ENCODE measurements around the gene SUGCT. TPM values are rescaled to one million over a fixed set of nuclear protein-coding genes. Genes with fewer than 3 reads are reported as not detected.

SUGCT gene
- total and polyA plus RNA-seq, 8 donors = 0.87 to 8.0 (median 2.9) TPM; not detected in 1

DNA sequence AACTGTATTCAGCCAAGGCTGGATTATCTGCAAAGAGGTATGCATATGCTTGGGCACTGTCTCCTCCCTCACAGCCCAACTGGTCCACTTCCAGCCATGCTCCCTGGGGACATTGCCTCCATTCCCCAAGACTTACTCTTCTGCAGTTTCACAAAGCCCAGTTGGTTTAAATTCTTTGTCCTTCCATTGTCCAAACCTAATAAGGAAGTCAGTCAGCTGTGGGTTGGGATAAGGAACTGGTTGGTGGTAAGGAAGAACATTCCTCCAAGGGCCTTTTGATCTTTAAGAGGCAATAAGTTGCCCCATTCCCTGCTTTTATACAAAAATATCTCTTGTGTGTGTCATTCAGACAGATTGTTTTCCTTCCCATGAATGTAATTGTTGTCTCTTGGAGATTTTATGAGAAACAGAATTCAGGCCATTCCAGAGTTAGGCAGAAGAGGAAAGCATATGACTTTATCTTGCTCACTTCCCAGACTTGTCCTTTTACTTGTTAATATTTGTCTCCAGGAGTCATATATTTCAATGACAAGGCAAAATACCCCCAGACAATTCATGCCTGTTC is 673.7 kb downstream of the SUGCT start:
- Histone ChIP-seq H3K36me3 (no peaks in the 10 kb centered on the region), H3K27me3 (no peaks in the 10 kb centered on the region), H3K27ac (no peak overlapping the region), H3K4me3 (no peak overlapping the region), H3K9me3 (peaks cover 2 to 13% (median 6%) of the 10 kb centered on the region in 4 donors), H3K4me1 (no peaks in the 10 kb centered on the region)
- no peak for TF ChIP-seq POLR2A (IDR thresholded peaks at IDR 0.05)
- TF ChIP-seq, protein P1, sequence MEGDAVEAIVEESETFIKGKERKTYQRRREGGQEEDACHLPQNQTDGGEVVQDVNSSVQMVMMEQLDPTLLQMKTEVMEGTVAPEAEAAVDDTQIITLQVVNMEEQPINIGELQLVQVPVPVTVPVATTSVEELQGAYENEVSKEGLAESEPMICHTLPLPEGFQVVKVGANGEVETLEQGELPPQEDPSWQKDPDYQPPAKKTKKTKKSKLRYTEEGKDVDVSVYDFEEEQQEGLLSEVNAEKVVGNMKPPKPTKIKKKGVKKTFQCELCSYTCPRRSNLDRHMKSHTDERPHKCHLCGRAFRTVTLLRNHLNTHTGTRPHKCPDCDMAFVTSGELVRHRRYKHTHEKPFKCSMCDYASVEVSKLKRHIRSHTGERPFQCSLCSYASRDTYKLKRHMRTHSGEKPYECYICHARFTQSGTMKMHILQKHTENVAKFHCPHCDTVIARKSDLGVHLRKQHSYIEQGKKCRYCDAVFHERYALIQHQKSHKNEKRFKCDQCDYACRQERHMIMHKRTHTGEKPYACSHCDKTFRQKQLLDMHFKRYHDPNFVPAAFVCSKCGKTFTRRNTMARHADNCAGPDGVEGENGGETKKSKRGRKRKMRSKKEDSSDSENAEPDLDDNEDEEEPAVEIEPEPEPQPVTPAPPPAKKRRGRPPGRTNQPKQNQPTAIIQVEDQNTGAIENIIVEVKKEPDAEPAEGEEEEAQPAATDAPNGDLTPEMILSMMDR (IDR thresholded peaks at IDR 0.05) = no peak
- no peak for TF ChIP-seq POLR2AphosphoS5 (IDR thresholded peaks at IDR 0.05)
- no peak for TF ChIP-seq EP300 (IDR thresholded peaks at IDR 0.05)
- intact Hi-C loops (cut with DNase I; ENCODE audit: low total_unique reads) = no loop called here
- DNase-seq = no peak

DNA sequence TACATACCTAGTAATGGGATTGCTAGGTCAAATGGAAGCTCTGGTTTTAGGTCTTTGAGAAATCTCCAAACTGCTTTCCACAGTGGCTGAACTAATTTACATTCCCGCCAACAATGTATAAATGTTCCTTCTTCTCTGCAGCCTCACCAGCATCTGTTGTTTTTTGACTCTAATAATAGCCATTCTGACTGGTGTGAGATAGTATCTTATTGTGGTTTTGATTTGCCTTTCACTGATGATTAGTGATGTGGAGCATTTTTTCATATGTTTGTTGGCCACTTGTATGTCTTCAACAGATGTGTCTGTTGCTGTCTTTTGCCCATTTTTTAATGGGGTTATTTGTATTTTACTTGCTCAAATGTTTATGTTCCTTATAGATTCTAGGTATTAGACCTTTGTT is 675.5 kb downstream of the SUGCT start:
- Histone ChIP-seq H3K27ac (no peak overlapping the region), H3K36me3 (no peaks in the 10 kb centered on the region), H3K9me3 (peaks cover 2 to 13% (median 6%) of the 10 kb centered on the region in 4 donors), H3K27me3 (no peaks in the 10 kb centered on the region), H3K4me1 (no peaks in the 10 kb centered on the region), H3K4me3 (no peak overlapping the region)
- no peak for DNase-seq
- 91 to 100% (median 98%) methylated on average over 1 of the region's 1 CpG for WGBS, 5 donors
- intact Hi-C loops (cut with DNase I; ENCODE audit: low total_unique reads) = no loop called here
- TF ChIP-seq POLR2A (IDR thresholded peaks at IDR 0.05) (no peak), POLR2AphosphoS5 (IDR thresholded peaks at IDR 0.05) (no peak), EP300 (IDR thresholded peaks at IDR 0.05) (no peak)
- TF ChIP-seq, protein P1 (IDR thresholded peaks at IDR 0.05) = no peak

DNA sequence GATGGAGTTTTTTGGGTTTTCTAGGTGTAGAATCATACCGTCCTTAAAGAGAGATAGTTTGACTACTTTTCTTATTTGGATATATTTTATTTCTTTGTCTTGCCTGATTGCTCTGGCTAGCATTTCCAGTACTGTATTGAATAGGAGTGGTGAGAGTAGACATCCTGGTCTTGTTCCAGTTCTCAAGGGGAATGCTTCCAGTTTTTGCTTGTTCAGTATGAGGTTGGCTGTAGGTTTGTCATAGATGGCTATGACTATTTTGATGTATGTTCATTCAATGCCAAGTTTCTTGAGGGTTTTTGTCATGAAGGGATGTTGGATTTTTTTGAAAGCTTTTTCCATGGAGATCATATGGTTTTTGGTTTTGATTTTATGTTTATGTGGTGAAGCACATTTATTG is 676.9 kb downstream of the SUGCT start:
- WGBS, 5 donors = 94 to 100% (median 97%) methylated on average over 1 of the region's 1 CpG
- DNase-seq = no peak
- Histone ChIP-seq H3K27me3 (no peaks in the 10 kb centered on the region), H3K9me3 (peaks cover 2 to 13% (median 6%) of the 10 kb centered on the region in 4 donors), H3K4me3 (no peak overlapping the region), H3K27ac (no peak overlapping the region), H3K4me1 (no peaks in the 10 kb centered on the region), H3K36me3 (no peaks in the 10 kb centered on the region)
- intact Hi-C loops (cut with DNase I; ENCODE audit: low total_unique reads) = no loop called here
- TF ChIP-seq EP300 (IDR thresholded peaks at IDR 0.05) (no peak), POLR2AphosphoS5 (IDR thresholded peaks at IDR 0.05) (no peak), POLR2A (IDR thresholded peaks at IDR 0.05) (no peak)
- TF ChIP-seq, protein P1 (IDR thresholded peaks at IDR 0.05) = no peak

DNA sequence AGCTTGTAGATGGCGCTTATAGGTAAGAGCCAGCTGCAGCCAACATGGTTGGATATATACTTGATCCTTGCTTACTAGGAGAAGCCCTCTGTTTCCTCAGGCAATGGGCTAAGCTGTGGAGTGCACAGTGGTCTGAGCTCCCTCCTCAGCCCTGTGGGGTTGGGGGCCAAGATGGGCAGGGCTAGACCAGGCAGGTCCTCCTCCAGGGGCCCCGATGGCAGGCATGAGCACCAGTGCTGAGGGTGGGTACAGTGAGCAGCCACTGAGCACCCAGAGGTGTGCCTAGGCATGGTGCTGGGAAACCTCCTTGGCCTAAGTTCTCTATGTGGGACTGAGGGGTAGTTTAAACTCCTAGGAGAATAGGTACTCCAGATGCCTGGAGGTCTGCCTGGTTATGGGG is 680.2 kb downstream of the SUGCT start:
- Histone ChIP-seq H3K4me3 (no peak overlapping the region), H3K36me3 (no peaks in the 10 kb centered on the region), H3K4me1 (no peaks in the 10 kb centered on the region), H3K9me3 (peaks cover 2 to 17% (median 6%) of the 10 kb centered on the region in 4 donors), H3K27me3 (no peaks in the 10 kb centered on the region), H3K27ac (no peak overlapping the region)
- 83 to 100% (median 90%) methylated on average over 1 to 2 of the region's 2 CpGs for WGBS, 5 donors
- TF ChIP-seq EP300 (IDR thresholded peaks at IDR 0.05) = no peak
- TF ChIP-seq POLR2AphosphoS5 (IDR thresholded peaks at IDR 0.05) = no peak
- intact Hi-C loops (cut with DNase I; ENCODE audit: low total_unique reads) = no loop called here
- DNase-seq = no peak

DNA sequence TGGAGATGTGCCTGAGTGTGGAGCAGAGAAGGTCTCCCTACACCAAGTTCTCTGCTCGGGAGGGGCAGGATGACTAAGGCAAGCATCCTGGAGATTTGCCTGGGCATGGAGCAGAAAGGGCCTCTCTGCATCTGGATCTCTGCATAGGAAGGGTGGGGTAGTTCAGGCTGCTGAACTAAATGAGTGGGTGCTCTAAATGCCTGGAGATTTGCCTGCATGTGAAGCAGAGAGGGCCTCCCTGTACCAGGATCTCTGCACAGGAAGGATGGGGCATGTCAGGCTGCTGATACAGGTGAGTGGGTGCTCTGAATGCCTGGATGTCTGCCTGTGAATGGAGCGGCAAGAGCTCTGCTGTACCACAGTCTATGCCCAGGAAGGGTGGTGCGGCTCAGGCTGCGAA is 680.7 kb downstream of the SUGCT start:
- Histone ChIP-seq H3K4me3 (no peak overlapping the region), H3K36me3 (no peaks in the 10 kb centered on the region), H3K27ac (no peak overlapping the region), H3K4me1 (no peaks in the 10 kb centered on the region), H3K9me3 (peaks cover 0 to 17% (median 6%) of the 10 kb centered on the region in 4 donors), H3K27me3 (no peaks in the 10 kb centered on the region)
- WGBS, 5 donors = 78 to 96% (median 91%) methylated on average over 1 to 4 of the region's 4 CpGs
- no peak for TF ChIP-seq POLR2A (IDR thresholded peaks at IDR 0.05)
- DNase-seq = no peak
- intact Hi-C loops (cut with DNase I; ENCODE audit: low total_unique reads) = no loop called here

All from stomach (tissue), 9 donors.